ENCODE measurements around the gene EP400. TPM values are rescaled to one million over a fixed set of nuclear protein-coding genes. Genes with fewer than 3 reads are reported as not detected.

EP400 gene
- total RNA-seq, 1 donor from 2014 or later: 55.2 TPM

DNA sequence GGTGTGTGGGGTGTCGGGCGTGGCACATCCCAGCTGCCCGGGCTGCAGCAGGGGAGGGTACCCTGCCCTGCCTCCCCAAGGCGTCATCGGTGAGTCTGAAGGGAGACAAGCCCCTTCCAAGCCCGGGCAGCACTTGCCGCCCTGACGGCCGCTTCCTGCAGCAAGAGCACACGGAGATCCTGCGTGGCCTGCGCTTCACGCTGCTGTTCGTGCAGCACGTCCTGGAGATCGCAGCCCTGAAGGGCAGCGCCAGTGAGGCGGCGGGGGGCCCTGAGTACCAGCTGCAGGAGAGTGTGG, 30.7 kb upstream of the EP400 start:
- no peaks in the 10 kb centered on the region for H3K4me1 Mint-ChIP-seq (ENCODE audit: unreplicated experiment)
- H3K27ac Mint-ChIP-seq: no peak overlapping the region
- no peak for DNase-seq (ENCODE audit: extremely low spot score, unreplicated experiment)
- TF ChIP-seq, protein P1, sequence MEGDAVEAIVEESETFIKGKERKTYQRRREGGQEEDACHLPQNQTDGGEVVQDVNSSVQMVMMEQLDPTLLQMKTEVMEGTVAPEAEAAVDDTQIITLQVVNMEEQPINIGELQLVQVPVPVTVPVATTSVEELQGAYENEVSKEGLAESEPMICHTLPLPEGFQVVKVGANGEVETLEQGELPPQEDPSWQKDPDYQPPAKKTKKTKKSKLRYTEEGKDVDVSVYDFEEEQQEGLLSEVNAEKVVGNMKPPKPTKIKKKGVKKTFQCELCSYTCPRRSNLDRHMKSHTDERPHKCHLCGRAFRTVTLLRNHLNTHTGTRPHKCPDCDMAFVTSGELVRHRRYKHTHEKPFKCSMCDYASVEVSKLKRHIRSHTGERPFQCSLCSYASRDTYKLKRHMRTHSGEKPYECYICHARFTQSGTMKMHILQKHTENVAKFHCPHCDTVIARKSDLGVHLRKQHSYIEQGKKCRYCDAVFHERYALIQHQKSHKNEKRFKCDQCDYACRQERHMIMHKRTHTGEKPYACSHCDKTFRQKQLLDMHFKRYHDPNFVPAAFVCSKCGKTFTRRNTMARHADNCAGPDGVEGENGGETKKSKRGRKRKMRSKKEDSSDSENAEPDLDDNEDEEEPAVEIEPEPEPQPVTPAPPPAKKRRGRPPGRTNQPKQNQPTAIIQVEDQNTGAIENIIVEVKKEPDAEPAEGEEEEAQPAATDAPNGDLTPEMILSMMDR (conservative IDR thresholded peaks at IDR 0.05): no peak
- no peaks in the 10 kb centered on the region for H3K27me3 Mint-ChIP-seq
- no peaks in the 10 kb centered on the region for H3K9me3 Mint-ChIP-seq
- H3K4me3 Mint-ChIP-seq: no peak overlapping the region
- H3K36me3 Mint-ChIP-seq: peaks cover 5% of the 10 kb centered on the region

DNA sequence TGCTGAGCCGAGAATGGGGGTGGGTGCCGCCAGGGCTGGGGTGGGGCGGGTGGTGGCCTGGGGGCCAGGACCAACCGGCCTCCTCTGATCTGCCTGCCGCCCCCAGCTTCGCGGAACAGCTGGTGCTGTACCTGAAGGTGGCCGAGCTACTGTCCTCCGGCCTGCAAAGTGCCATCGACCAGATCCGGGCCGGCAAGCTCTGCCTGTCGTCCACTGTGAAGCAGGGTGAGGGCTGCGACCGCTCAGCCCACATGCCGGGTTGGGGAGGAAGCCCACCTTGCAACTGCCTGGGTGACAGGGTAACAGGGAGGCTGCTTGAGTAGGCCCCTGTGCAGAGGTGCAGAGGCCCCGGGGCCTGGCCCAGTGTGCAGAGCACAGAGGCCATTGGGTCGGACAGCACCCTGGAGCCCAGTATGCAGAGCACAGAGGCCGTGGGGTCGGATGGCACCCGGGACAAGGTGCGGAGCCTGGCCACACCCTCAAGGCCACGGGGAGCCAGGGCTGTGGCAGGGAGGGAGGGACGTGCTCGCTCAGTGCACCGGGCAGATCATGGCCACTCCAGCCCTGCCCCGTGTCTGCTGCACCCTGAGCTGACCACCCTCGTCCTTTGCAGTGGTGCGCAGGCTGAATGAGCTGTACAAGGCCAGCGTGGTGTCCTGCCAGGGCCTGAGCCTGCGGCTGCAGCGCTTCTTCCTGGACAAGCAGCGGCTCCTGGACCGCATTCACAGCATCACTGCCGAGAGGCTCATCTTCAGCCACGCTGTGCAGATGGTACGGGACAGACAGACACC, 30.2 kb upstream of the EP400 start:
- Mint-ChIP-seq H3K36me3 (peaks cover 5% of the 10 kb centered on the region), H3K4me3 (no peak overlapping the region), H3K27me3 (no peaks in the 10 kb centered on the region), H3K27ac (no peak overlapping the region), H3K4me1 (ENCODE audit: unreplicated experiment) (no peaks in the 10 kb centered on the region), H3K9me3 (no peaks in the 10 kb centered on the region)
- DNase-seq (ENCODE audit: extremely low spot score, unreplicated experiment): no peak
- TF ChIP-seq, protein P1 (conservative IDR thresholded peaks at IDR 0.05): no peak

DNA sequence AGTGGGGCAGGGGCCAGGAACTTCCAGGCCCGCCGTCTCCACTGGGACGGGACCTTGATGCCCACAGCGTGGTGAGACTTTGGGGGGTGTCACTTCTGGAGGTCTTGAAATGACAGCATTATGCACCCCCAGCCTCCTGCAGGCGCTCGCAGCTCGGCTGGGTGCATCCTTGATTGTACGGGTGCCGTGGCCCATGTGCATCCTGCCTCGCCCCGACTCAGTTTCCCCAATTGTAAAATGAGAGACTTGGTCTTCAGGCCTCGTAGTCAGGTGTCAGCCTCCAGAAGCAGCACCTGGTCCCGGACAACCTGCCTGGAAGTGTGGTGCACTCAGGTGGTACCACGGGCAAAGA, 29.6 kb upstream of the EP400 start:
- no peaks in the 10 kb centered on the region for H3K9me3 Mint-ChIP-seq
- no peaks in the 10 kb centered on the region for H3K27me3 Mint-ChIP-seq
- DNase-seq (ENCODE audit: extremely low spot score, unreplicated experiment): no peak
- no peak overlapping the region for H3K27ac Mint-ChIP-seq
- H3K36me3 Mint-ChIP-seq: peaks cover 5% of the 10 kb centered on the region
- no peak overlapping the region for H3K4me3 Mint-ChIP-seq
- TF ChIP-seq, protein P1 (conservative IDR thresholded peaks at IDR 0.05): no peak
- no peaks in the 10 kb centered on the region for H3K4me1 Mint-ChIP-seq (ENCODE audit: unreplicated experiment)

DNA sequence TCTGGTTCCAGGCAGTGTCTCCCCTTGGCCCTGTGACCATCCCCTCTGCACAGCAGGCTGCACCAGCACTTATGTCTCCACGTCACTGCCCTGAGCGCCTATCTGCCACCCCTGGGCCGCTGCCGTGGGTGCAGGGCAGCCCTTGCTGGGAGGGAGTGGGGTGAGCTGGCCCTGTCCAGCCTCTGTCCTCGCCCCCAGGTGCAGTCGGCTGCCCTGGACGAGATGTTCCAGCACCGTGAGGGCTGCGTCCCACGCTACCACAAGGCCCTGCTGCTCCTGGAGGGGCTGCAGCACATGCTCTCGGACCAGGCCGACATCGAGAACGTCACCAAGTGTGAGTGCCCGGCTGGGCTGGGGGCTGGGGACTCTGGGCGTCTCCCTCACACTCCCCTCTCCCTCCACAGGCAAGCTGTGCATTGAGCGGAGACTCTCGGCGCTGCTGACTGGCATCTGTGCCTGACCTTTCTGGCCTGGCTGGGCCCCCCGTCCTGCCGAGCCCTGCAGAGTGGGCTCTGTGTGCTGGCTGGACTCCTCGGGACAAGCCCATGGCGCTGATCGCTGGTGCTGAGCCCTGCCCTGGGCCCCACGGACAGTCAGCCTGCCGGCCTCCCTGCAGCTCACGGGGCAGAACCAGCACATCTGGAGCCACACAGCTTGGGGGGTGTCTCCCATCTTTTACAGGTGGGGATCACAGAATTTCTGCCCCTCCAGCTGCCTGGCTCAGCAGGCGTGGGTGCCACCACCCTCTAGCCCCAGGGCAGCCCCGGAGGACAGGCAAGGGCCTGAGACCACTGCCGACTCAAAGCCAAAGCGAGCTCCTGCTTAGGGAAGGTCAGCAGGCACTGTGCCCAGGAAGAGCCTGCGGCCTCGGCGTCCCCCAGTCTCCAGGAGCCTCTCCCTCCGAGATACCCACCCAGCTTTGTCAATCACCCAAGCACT, 28.6 kb upstream of the EP400 start:
- Mint-ChIP-seq H3K27ac (peak overlapping the region; percentile 78), H3K27me3 (no peaks in the 10 kb centered on the region), H3K4me3 (no peak overlapping the region), H3K4me1 (ENCODE audit: unreplicated experiment) (no peaks in the 10 kb centered on the region), H3K36me3 (peaks cover 5% of the 10 kb centered on the region), H3K9me3 (no peaks in the 10 kb centered on the region)
- DNase-seq (ENCODE audit: extremely low spot score, unreplicated experiment): no peak
- TF ChIP-seq, protein P1 (conservative IDR thresholded peaks at IDR 0.05): no peak

DNA sequence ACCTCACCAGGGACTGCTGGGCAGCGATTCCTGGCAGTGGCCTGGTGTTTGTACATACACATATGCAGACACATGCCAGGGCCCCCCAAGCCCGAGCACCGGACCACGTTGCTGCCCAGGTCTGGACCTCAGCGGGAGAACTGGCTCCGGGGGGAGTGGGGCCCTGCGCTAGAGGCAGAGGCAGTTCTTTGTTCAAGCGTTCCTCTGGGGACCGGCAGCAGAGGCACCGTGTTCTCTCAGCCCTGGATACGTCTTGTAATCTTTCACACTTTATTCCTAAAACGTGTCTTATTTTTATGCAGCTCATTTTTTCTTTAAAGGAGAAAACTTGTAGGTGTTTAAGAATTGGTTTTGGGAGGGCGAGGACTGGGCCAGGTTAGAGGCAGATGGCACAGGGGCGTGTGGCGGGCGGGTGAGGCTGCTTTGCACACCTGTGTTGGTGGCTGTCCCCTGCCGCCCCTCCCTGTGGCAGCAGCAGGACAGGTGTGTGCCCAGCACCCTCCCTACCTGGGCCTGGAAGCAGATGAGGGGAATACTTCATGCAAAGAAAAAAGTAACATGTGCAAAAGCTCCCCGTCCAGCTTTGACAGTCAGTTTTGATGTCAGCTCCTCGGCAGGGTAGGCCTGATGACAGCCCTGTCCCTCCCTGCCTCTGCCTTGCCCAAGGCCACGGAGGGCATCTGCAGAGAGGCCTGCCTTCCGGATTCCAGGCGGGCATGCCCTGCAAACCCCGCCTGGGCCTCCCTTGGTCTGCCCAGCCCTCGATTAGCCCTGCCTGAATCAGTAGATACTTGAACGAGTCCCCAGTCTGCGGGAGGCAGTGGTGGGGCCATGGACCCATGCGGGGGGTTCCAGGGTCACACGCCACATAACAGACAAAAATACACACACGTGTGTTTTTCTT, 27.6 kb upstream of the EP400 start:
- Mint-ChIP-seq H3K4me1 (ENCODE audit: unreplicated experiment) (no peaks in the 10 kb centered on the region), H3K4me3 (no peak overlapping the region), H3K27me3 (no peaks in the 10 kb centered on the region), H3K36me3 (peaks cover 5% of the 10 kb centered on the region), H3K9me3 (no peaks in the 10 kb centered on the region), H3K27ac (peak overlapping the region; percentile 78)
- TF ChIP-seq, protein P1 (conservative IDR thresholded peaks at IDR 0.05): no peak
- no peak for DNase-seq (ENCODE audit: extremely low spot score, unreplicated experiment)

All from type B pancreatic cell (in vitro differentiated cells).